BE2C (cell line): ENCODE results near the gene SOX10.

Source experiments
- DNase-seq: peaks from one replicate; pipeline ENCODE4 v3.0.0-alpha.2; 2020
- H3K27me3 ChIP-seq: fragments of 250-450 bp; sonication (Bioruptor Pico); 2 replicates; pipeline ENCODE4 v1.5.1; 2020; ENCODE audit warnings: mild to moderate bottlenecking
- H3K36me3 ChIP-seq: fragments of 250-450 bp; sonication (Bioruptor Pico); 2 replicates; pipeline ENCODE4 v1.5.1; 2020; ENCODE audit warnings: mild to moderate bottlenecking
- H3K4me1 ChIP-seq: fragments of 250-450 bp; sonication (Bioruptor Pico); 2 replicates; pipeline ENCODE4 v1.5.1; 2020
- H3K4me3 ChIP-seq: 2 replicates; pipeline ENCODE4 v1.5.1; 2011; ENCODE audit warnings: low read depth, low read length
- H3K9me3 ChIP-seq: fragments of 250-450 bp; sonication (Bioruptor Pico); 2 replicates; pipeline ENCODE4 v1.5.1; 2020
- TF ChIP-seq, protein P1 (sequence below): IDR thresholded peaks from 2 replicates; pipeline ENCODE4 v1.5.1; 2012; ENCODE audit warnings: mild to moderate bottlenecking, low read depth, low read length

SOX10 gene

DNA sequence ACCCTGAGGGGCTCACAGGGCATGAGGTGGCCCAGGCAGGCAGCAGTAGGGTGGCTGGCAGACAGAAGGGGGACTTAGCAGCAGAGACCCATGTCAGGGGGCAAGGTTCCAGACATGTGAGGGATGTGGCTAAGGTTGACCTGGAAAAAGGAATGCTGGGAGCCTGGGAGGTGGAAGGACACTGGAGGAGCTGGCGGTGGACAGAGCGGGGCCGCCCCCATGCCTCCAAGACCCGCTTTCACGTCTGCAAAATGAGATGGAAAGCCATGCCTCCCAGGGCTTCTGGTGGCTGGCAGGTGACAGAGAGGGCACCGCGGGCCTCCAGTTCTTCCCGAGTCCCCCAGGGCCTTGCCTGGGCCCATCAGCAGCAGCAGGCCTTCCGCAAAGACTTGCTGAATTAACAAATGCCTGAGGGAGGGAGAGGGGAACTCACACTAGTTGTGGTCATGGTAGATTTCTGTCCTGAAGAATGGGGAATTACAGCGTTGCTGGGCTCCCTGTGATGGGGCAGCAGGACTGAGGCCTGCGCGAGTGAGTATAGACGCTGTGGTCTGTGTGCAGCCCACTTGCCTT lies 23.1 kb upstream of the SOX10 start:
- no peak overlapping the region for H3K4me3 ChIP-seq
- TF ChIP-seq, protein P1, sequence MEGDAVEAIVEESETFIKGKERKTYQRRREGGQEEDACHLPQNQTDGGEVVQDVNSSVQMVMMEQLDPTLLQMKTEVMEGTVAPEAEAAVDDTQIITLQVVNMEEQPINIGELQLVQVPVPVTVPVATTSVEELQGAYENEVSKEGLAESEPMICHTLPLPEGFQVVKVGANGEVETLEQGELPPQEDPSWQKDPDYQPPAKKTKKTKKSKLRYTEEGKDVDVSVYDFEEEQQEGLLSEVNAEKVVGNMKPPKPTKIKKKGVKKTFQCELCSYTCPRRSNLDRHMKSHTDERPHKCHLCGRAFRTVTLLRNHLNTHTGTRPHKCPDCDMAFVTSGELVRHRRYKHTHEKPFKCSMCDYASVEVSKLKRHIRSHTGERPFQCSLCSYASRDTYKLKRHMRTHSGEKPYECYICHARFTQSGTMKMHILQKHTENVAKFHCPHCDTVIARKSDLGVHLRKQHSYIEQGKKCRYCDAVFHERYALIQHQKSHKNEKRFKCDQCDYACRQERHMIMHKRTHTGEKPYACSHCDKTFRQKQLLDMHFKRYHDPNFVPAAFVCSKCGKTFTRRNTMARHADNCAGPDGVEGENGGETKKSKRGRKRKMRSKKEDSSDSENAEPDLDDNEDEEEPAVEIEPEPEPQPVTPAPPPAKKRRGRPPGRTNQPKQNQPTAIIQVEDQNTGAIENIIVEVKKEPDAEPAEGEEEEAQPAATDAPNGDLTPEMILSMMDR, result no peak
- no peak for DNase-seq
- H3K27me3 ChIP-seq, result no peaks in the 10 kb centered on the region
- H3K4me1 ChIP-seq, result peaks cover 7% of the 10 kb centered on the region
- H3K9me3 ChIP-seq, result no peaks in the 10 kb centered on the region
- H3K36me3 ChIP-seq, result no peaks in the 10 kb centered on the region

GRCh38 chr22:38006906-38007305 lies 22.6 kb upstream of the SOX10 start:
- H3K4me3 ChIP-seq, result no peak overlapping the region
- TF ChIP-seq, protein P1, result no peak

GRCh38 chr22:38005943-38006342 lies 21.6 kb upstream of the SOX10 start:
- no peaks in the 10 kb centered on the region for H3K36me3 ChIP-seq
- H3K4me3 ChIP-seq, result no peak overlapping the region
- DNase-seq, result no peak
- no peaks in the 10 kb centered on the region for H3K27me3 ChIP-seq
- no peaks in the 10 kb centered on the region for H3K9me3 ChIP-seq
- TF ChIP-seq, protein P1, result no peak
- peaks cover 7% of the 10 kb centered on the region for H3K4me1 ChIP-seq

More at GRCh38 chr22:38006906-38007305, 22.6 kb upstream of the SOX10 start:
- peaks cover 7% of the 10 kb centered on the region for H3K4me1 ChIP-seq
- H3K36me3 ChIP-seq, result no peaks in the 10 kb centered on the region
- DNase-seq, result no peak
- no peaks in the 10 kb centered on the region for H3K27me3 ChIP-seq
- H3K9me3 ChIP-seq, result no peaks in the 10 kb centered on the region

DNA sequence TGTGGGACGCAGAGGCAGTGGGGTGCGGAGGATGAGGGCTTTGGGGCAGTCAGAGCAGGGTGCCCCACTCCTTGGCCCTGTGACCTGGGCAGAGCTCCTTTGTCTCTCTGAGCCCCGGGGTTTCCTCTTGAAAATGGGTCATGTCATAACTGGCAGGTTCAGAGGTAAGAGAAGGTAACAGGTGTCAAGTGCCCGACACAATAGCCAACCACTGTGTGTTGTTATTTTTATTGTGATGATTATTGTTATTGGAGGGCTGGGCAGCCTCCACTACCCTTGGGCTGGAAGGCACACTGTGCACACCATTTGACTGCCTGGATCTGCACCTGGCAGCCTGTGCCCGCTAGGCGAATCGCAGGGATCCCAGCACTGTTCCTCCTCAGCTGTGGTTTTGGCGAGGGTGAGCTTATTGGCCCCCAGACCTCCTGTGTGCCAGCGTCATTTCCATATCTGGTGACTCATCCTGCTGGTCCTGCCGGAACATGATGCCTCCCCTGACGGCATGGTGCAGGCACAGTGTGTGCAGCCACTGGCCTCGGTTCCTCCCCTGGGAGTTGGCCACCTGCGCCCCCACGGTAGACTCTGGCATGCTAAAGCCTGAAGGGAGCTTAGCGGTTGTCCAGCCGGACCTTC lies 15.4 kb upstream of the SOX10 start:
- DNase-seq, result peak; percentile 86
- Histone ChIP-seq H3K4me3 (no peak overlapping the region), H3K9me3 (no peaks in the 10 kb centered on the region), H3K4me1 (peaks cover 24% of the 10 kb centered on the region), H3K27me3 (no peaks in the 10 kb centered on the region), H3K36me3 (no peaks in the 10 kb centered on the region)
- TF ChIP-seq, protein P1, result no peak

DNA sequence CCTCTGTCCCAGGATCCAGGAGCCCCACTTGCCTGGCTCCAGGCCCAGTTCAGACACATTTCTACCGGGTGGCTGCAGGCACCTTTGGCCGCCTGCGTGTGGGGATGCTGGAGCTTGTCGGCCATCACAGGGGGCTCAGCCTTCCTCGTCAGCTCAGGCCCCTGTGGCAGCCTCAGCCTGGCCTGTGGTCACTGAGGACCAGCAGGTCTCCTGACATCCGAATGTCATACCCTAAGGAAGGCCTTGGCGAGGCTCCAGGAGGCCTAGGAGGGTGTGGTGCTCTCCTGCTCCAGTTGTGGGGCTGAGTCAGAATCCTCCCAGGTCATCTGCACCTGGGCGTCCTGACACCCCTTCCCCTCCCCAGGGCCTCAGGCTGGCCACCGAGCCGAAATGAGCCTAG lies 14.9 kb upstream of the SOX10 start:
- no peaks in the 10 kb centered on the region for H3K9me3 ChIP-seq
- TF ChIP-seq, protein P1, result no peak
- H3K36me3 ChIP-seq, result no peaks in the 10 kb centered on the region
- peaks cover 24% of the 10 kb centered on the region for H3K4me1 ChIP-seq
- no peaks in the 10 kb centered on the region for H3K27me3 ChIP-seq
- DNase-seq, result no peak
- H3K4me3 ChIP-seq, result no peak overlapping the region

- DNase-seq, result no peak
- peaks cover 24% of the 10 kb centered on the region for H3K4me1 ChIP-seq
- no peaks in the 10 kb centered on the region for H3K27me3 ChIP-seq
- H3K4me3 ChIP-seq, result no peak overlapping the region
- H3K9me3 ChIP-seq, result no peaks in the 10 kb centered on the region
- TF ChIP-seq, protein P1, result no peak
- no peaks in the 10 kb centered on the region for H3K36me3 ChIP-seq
Measured at GRCh38 chr22:37998543-37998942, 14.2 kb upstream of the SOX10 start.
